Activated naive CD4-positive, alpha-beta T cell treated with anti-CD3 and anti-CD28 coated beads, Interleukin-2, amount 50 U/mL, for 24 hours (primary cell): ENCODE data around the gene EML6.

Experiments
- H3K27ac Mint-ChIP-seq: one replicate; pipeline ENCODE4 v1.8.0; 2021; ENCODE audit warnings: mild to moderate bottlenecking, mixed read lengths
- H3K27me3 Mint-ChIP-seq: one replicate; pipeline ENCODE4 v1.8.0; 2021; ENCODE audit warnings: mixed read lengths
- H3K36me3 Mint-ChIP-seq: one replicate; pipeline ENCODE4 v1.8.0; 2021; ENCODE audit warnings: mixed read lengths
- H3K4me1 Mint-ChIP-seq: one replicate; pipeline ENCODE4 v1.8.0; 2021; ENCODE audit warnings: mixed read lengths
- H3K4me3 Mint-ChIP-seq: one replicate; pipeline ENCODE4 v1.8.0; 2021; ENCODE audit warnings: mild to moderate bottlenecking, mixed read lengths
- H3K9me3 Mint-ChIP-seq: one replicate; pipeline ENCODE4 v1.8.0; 2021; ENCODE audit warnings: mixed read lengths

The EML6 gene

GRCh38 chr2:54904836-54905235 lies 181.4 kb downstream of the EML6 start:
- Mint-ChIP-seq H3K4me3 (no peak overlapping the region), H3K27ac (no peak overlapping the region), H3K27me3 (no peaks in the 10 kb centered on the region), H3K9me3 (no peaks in the 10 kb centered on the region), H3K36me3 (no peaks in the 10 kb centered on the region), H3K4me1 (peaks cover 11% of the 10 kb centered on the region)

GRCh38 chr2:54906716-54907115 lies 183.3 kb downstream of the EML6 start:
- Mint-ChIP-seq H3K4me3 (no peak overlapping the region), H3K9me3 (no peaks in the 10 kb centered on the region), H3K27me3 (no peaks in the 10 kb centered on the region), H3K36me3 (no peaks in the 10 kb centered on the region), H3K4me1 (peaks cover 11% of the 10 kb centered on the region), H3K27ac (no peak overlapping the region)

GRCh38 chr2:54907663-54908062 lies 184.2 kb downstream of the EML6 start:
- Mint-ChIP-seq H3K4me3 (no peak overlapping the region), H3K9me3 (no peaks in the 10 kb centered on the region), H3K4me1 (peaks cover 11% of the 10 kb centered on the region), H3K27ac (no peak overlapping the region), H3K36me3 (no peaks in the 10 kb centered on the region), H3K27me3 (no peaks in the 10 kb centered on the region)

- Mint-ChIP-seq H3K36me3 (no peaks in the 10 kb centered on the region), H3K27ac (no peak overlapping the region), H3K9me3 (no peaks in the 10 kb centered on the region), H3K27me3 (no peaks in the 10 kb centered on the region), H3K4me1 (peaks cover 10% of the 10 kb centered on the region), H3K4me3 (no peak overlapping the region)
These were observed 185.1 kb downstream of the EML6 start for GRCh38 chr2:54908591-54908990.

- Mint-ChIP-seq H3K27me3 (no peaks in the 10 kb centered on the region), H3K4me3 (no peak overlapping the region), H3K27ac (no peak overlapping the region), H3K36me3 (no peaks in the 10 kb centered on the region), H3K9me3 (no peaks in the 10 kb centered on the region), H3K4me1 (peaks cover 6% of the 10 kb centered on the region)
These were observed 185.5 kb downstream of the EML6 start for GRCh38 chr2:54909001-54909400.

- H3K27ac Mint-ChIP-seq = no peak overlapping the region
These were observed 188.8 kb downstream of the EML6 start for GRCh38 chr2:54912305-54912704.

GRCh38 chr2:54912893-54913292 lies 189.4 kb downstream of the EML6 start:
- Mint-ChIP-seq H3K27ac (no peak overlapping the region), H3K4me3 (no peak overlapping the region), H3K27me3 (no peaks in the 10 kb centered on the region), H3K9me3 (no peaks in the 10 kb centered on the region), H3K36me3 (no peaks in the 10 kb centered on the region), H3K4me1 (no peaks in the 10 kb centered on the region)

More at GRCh38 chr2:54912305-54912704, 188.8 kb downstream of the EML6 start:
- Mint-ChIP-seq H3K36me3 (no peaks in the 10 kb centered on the region), H3K9me3 (no peaks in the 10 kb centered on the region), H3K4me1 (no peaks in the 10 kb centered on the region), H3K27me3 (no peaks in the 10 kb centered on the region), H3K4me3 (no peak overlapping the region)

- H3K27ac Mint-ChIP-seq = no peak overlapping the region
- no peaks in the 10 kb centered on the region for H3K9me3 Mint-ChIP-seq
- no peaks in the 10 kb centered on the region for H3K36me3 Mint-ChIP-seq
- H3K4me1 Mint-ChIP-seq = no peaks in the 10 kb centered on the region
- no peak overlapping the region for H3K4me3 Mint-ChIP-seq
- no peaks in the 10 kb centered on the region for H3K27me3 Mint-ChIP-seq
These were observed 191.2 kb downstream of the EML6 start for GRCh38 chr2:54914637-54915036.

- Mint-ChIP-seq H3K4me3 (no peak overlapping the region), H3K36me3 (no peaks in the 10 kb centered on the region), H3K9me3 (no peaks in the 10 kb centered on the region), H3K27me3 (no peaks in the 10 kb centered on the region), H3K27ac (no peak overlapping the region), H3K4me1 (no peaks in the 10 kb centered on the region)
These were observed 191.6 kb downstream of the EML6 start for GRCh38 chr2:54915101-54915500.

- peaks cover 3% of the 10 kb centered on the region for H3K27me3 Mint-ChIP-seq
- H3K4me3 Mint-ChIP-seq = no peak overlapping the region
- peaks cover 11% of the 10 kb centered on the region for H3K9me3 Mint-ChIP-seq
- peaks cover 2% of the 10 kb centered on the region for H3K36me3 Mint-ChIP-seq
- H3K27ac Mint-ChIP-seq = no peak overlapping the region
- H3K4me1 Mint-ChIP-seq = no peaks in the 10 kb centered on the region
These were observed 193.2 kb downstream of the EML6 start for GRCh38 chr2:54916637-54917036.

- Mint-ChIP-seq H3K4me1 (no peaks in the 10 kb centered on the region), H3K36me3 (peaks cover 2% of the 10 kb centered on the region), H3K9me3 (peaks cover 15% of the 10 kb centered on the region), H3K27me3 (peaks cover 5% of the 10 kb centered on the region), H3K27ac (no peak overlapping the region), H3K4me3 (no peak overlapping the region)
These were observed 195.3 kb downstream of the EML6 start for GRCh38 chr2:54918647-54919280.

GRCh38 chr2:54920660-54921059 lies 197.2 kb downstream of the EML6 start:
- Mint-ChIP-seq H3K4me3 (no peak overlapping the region), H3K4me1 (no peaks in the 10 kb centered on the region), H3K27me3 (peaks cover 6% of the 10 kb centered on the region), H3K9me3 (peaks cover 15% of the 10 kb centered on the region), H3K36me3 (peaks cover 2% of the 10 kb centered on the region), H3K27ac (no peak overlapping the region)

GRCh38 chr2:54924121-54924520 lies 200.7 kb downstream of the EML6 start:
- Mint-ChIP-seq H3K36me3 (peaks cover 2% of the 10 kb centered on the region), H3K9me3 (peaks cover 15% of the 10 kb centered on the region), H3K27ac (no peak overlapping the region), H3K4me3 (no peak overlapping the region), H3K4me1 (no peaks in the 10 kb centered on the region), H3K27me3 (peaks cover 6% of the 10 kb centered on the region)

- H3K27me3 Mint-ChIP-seq = peaks cover 6% of the 10 kb centered on the region
- H3K27ac Mint-ChIP-seq = no peak overlapping the region
- no peak overlapping the region for H3K4me3 Mint-ChIP-seq
- H3K36me3 Mint-ChIP-seq = peaks cover 2% of the 10 kb centered on the region
- H3K4me1 Mint-ChIP-seq = no peaks in the 10 kb centered on the region
- peaks cover 15% of the 10 kb centered on the region for H3K9me3 Mint-ChIP-seq
These were observed 201.6 kb downstream of the EML6 start for GRCh38 chr2:54925022-54925421.

- peaks cover 3% of the 10 kb centered on the region for H3K27me3 Mint-ChIP-seq
- no peak overlapping the region for H3K4me3 Mint-ChIP-seq
- H3K9me3 Mint-ChIP-seq = peaks cover 5% of the 10 kb centered on the region
- H3K36me3 Mint-ChIP-seq = no peaks in the 10 kb centered on the region
- H3K27ac Mint-ChIP-seq = no peak overlapping the region
- H3K4me1 Mint-ChIP-seq = no peaks in the 10 kb centered on the region
These were observed 203.8 kb downstream of the EML6 start for GRCh38 chr2:54927085-54927750.

- H3K27me3 Mint-ChIP-seq = peaks cover 2% of the 10 kb centered on the region
- no peak overlapping the region for H3K27ac Mint-ChIP-seq
- H3K4me3 Mint-ChIP-seq = no peak overlapping the region
- H3K36me3 Mint-ChIP-seq = no peaks in the 10 kb centered on the region
- no peaks in the 10 kb centered on the region for H3K4me1 Mint-ChIP-seq
- H3K9me3 Mint-ChIP-seq = no peaks in the 10 kb centered on the region
These were observed 204.5 kb downstream of the EML6 start for GRCh38 chr2:54927751-54928615.
